Measurements from ENCODE around the gene SNAP29.

Gene SNAP29

DNA sequence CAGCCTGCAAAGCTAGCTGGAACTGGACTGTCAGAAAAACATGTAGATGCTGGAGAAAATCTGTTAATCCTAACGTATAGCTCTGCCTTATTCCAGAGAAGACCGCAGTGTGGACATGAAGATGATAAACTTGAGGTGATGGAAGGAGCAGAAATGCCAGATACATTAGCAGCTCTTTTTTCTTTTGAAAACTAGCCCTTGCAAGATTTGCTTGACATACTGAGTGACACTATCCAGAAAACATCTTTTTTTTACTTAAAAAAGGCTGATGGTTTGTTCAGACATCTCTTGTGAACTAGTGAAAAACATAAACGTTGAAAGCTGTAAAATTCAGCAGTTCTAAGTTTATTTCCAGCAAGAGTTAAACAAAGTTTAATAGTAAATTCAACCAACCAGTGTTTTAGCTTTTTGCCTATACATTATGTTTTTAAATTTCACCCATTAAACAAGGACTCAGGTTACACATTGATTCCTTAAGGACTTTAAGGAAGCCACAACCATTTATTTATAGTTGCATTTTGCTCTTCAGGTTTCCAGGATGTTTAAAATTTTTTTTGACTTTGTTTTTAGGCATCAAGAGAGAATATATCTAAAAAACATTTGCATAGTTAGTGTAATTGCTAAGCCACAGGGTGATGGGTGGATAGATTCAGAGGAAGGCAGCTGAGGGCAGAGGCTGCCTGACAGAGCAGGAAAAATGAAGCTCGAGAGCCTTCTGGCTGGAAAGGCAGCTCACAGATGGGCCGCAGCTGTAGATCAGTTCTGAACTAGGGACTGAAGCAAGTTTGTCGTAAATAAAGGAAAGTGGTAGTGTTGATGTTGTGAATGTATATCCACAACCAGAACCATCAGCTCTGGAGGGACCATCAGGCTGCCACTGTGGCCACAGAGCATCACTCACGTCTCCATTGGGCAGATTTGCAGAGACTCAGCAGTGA is 9.5 kb downstream of the SNAP29 start:
- TF ChIP-seq CTCF (IDR thresholded peaks at IDR 0.05; ENCODE audit: unreplicated experiment in 3 of 3) = no peak
- Mint-ChIP-seq H3K4me3 (no peak overlapping the region), H3K9me3 (no peaks in the 10 kb centered on the region), H3K36me3 (ENCODE audit: low read depth) (peaks cover 24% of the 10 kb centered on the region), H3K27ac (peak overlapping the region; percentile 79 to 94 (median 86)), H3K4me1 (peaks cover 27% of the 10 kb centered on the region), H3K27me3 (ENCODE audit: low read depth) (no peaks in the 10 kb centered on the region)

- Mint-ChIP-seq H3K27ac (no peak overlapping the region), H3K4me3 (no peak overlapping the region), H3K9me3 (no peaks in the 10 kb centered on the region), H3K36me3 (ENCODE audit: low read depth) (peaks cover 21% of the 10 kb centered on the region), H3K4me1 (peaks cover 27% of the 10 kb centered on the region), H3K27me3 (ENCODE audit: low read depth) (no peaks in the 10 kb centered on the region)
- TF ChIP-seq CTCF (IDR thresholded peaks at IDR 0.05; ENCODE audit: unreplicated experiment in 3 of 3) = no peak
These were observed 10.4 kb downstream of the SNAP29 start for GRCh38 chr22:20869234-20869633.

DNA sequence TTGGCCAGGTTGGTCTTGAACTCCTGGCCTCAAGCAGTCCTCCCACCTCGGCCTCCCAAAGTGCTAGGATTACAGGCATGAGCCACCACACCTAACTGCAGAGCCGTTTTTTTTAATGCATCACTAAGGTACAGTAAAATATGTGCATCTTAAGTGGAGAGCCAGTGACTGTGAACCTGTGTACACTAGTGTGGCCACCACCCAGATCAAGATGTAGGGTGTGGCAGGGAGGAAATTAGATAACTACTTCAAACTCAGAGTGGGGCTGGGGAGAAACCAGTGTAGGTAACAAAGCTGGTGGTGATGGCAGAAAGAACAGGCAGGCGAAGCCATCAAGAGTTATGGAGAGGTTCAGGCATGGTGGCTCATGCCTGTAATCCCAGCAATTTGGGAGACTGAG is 14.4 kb downstream of the SNAP29 start:
- Mint-ChIP-seq H3K27ac (no peak overlapping the region), H3K36me3 (ENCODE audit: low read depth) (peaks cover 45% of the 10 kb centered on the region), H3K9me3 (no peaks in the 10 kb centered on the region), H3K4me3 (no peak overlapping the region), H3K27me3 (ENCODE audit: low read depth) (no peaks in the 10 kb centered on the region), H3K4me1 (peaks cover 5% of the 10 kb centered on the region)
- TF ChIP-seq CTCF (IDR thresholded peaks at IDR 0.05; ENCODE audit: unreplicated experiment in 3 of 3) = no peak

DNA sequence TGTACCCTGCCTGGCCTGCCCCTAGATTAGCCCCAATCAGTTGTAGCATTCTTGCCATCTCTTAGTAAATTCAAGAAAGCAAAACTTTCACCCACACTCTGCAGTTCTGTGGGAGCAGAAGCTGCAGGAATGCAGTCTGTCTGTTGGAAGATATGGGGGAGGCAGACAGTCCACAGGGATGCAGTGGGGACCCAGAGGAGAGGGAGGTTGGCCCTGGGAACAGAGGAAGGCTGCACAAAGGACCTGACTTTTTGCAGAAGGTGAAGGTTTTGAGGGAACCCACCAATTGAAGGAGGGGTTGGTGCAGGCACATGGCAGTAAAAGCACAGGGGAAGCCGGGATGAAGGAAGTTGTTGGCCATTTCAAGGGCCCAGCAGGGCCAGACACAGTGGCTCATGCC is 16.5 kb downstream of the SNAP29 start:
- peaks cover 37% of the 10 kb centered on the region for H3K36me3 Mint-ChIP-seq (ENCODE audit: low read depth)
- no peak for TF ChIP-seq CTCF (IDR thresholded peaks at IDR 0.05; ENCODE audit: unreplicated experiment in 3 of 3)
- H3K4me1 Mint-ChIP-seq = no peaks in the 10 kb centered on the region
- no peaks in the 10 kb centered on the region for H3K9me3 Mint-ChIP-seq
- H3K27ac Mint-ChIP-seq = no peak overlapping the region
- H3K4me3 Mint-ChIP-seq = no peak overlapping the region
- H3K27me3 Mint-ChIP-seq (ENCODE audit: low read depth) = no peaks in the 10 kb centered on the region

DNA sequence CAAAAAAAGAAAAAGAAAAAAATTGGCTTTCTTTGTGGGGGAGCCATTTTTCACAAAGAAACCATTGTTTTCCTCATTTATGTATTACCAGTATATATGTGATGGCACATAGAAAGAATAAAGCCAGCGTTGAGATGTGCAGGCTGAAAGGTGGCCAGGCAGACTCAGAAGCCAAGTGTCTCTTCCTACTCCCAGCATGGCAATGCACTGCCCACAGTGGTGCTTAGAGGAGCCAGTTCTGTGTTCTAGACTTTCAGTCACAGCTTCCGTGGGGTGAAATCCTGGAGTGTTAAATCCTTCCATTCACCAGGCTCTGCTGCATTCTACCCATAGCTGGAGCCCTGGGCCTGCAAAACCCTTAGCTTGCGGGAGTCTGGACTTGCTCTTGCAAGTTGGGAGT is 18.9 kb downstream of the SNAP29 start:
- no peak for TF ChIP-seq CTCF (IDR thresholded peaks at IDR 0.05; ENCODE audit: unreplicated experiment in 3 of 3)
- no peaks in the 10 kb centered on the region for H3K9me3 Mint-ChIP-seq
- no peak overlapping the region for H3K4me3 Mint-ChIP-seq
- no peaks in the 10 kb centered on the region for H3K27me3 Mint-ChIP-seq (ENCODE audit: low read depth)
- no peaks in the 10 kb centered on the region for H3K4me1 Mint-ChIP-seq
- H3K27ac Mint-ChIP-seq = no peak overlapping the region
- H3K36me3 Mint-ChIP-seq (ENCODE audit: low read depth) = peaks cover 41% of the 10 kb centered on the region

- H3K9me3 Mint-ChIP-seq = no peaks in the 10 kb centered on the region
- no peaks in the 10 kb centered on the region for H3K4me1 Mint-ChIP-seq
- no peak overlapping the region for H3K27ac Mint-ChIP-seq
- H3K36me3 Mint-ChIP-seq (ENCODE audit: low read depth) = peaks cover 44% of the 10 kb centered on the region
- no peaks in the 10 kb centered on the region for H3K27me3 Mint-ChIP-seq (ENCODE audit: low read depth)
- H3K4me3 Mint-ChIP-seq = no peak overlapping the region
- TF ChIP-seq CTCF (IDR thresholded peaks at IDR 0.05; ENCODE audit: unreplicated experiment in 3 of 3) = no peak
These were observed 22.4 kb downstream of the SNAP29 start for GRCh38 chr22:20881231-20881630.

All from nephron (organoid).